Astrocyte (in vitro differentiated cells and primary cell): ENCODE measurements around the gene ELMO2. TPM values are rescaled to one million over a fixed set of nuclear protein-coding genes. Genes with fewer than 3 reads are reported as not detected.

ENCODE experiments used
- DNase-seq: peaks from one replicate; pipeline ENCODE4 v3.0.0-alpha.2; 2010; ENCODE audit warnings: low read depth
- FAIRE-seq: peaks from 2 replicates; lab custom pipeline; 2011; peaks lifted over from hg19 to GRCh38; lab: Jason Lieb, UNC
- H2AFZ ChIP-seq: 2 replicates; pipeline ENCODE4 v1.6.0; 2012; ENCODE audit warnings: low read depth, low read length, inconsistent platforms
- H3K27ac ChIP-seq: 2 replicates; pipeline ENCODE4 v1.5.1; 2011; ENCODE audit warnings: low read depth, low read length, inconsistent platforms
- H3K27me3 ChIP-seq: 2 replicates; pipeline ENCODE4 v1.6.0; 2011; ENCODE audit warnings: low read length, inconsistent platforms; ENCODE audit not compliant: insufficient read depth
- H3K36me3 ChIP-seq: 2 replicates; pipeline ENCODE4 v1.5.1; 2011; ENCODE audit warnings: low read length, inconsistent platforms; ENCODE audit not compliant: insufficient read depth
- H3K4me1 ChIP-seq: 2 replicates; pipeline ENCODE4 v1.5.1; 2011; ENCODE audit warnings: low read length, inconsistent platforms; ENCODE audit not compliant: insufficient read depth
- H3K4me2 ChIP-seq: 2 replicates; pipeline ENCODE4 v1.6.0; 2012; ENCODE audit warnings: low read length, inconsistent platforms
- H3K4me3 ChIP-seq: 2 replicates; pipeline ENCODE4 v1.5.1; 2011; ENCODE audit warnings: low read depth, mild to moderate bottlenecking, low read length, inconsistent platforms; ENCODE audit not compliant: insufficient read depth
- H3K79me2 ChIP-seq: 2 replicates; pipeline ENCODE4 v1.6.0; 2012; ENCODE audit warnings: mild to moderate bottlenecking, low read length, inconsistent platforms; ENCODE audit not compliant: insufficient read depth
- H3K9ac ChIP-seq: 2 replicates; pipeline ENCODE4 v1.6.0; 2012; ENCODE audit warnings: mild to moderate bottlenecking, low read length, inconsistent platforms
- H3K9me3 ChIP-seq: 2 replicates; pipeline ENCODE4 v1.5.1; 2012; ENCODE audit warnings: low read depth, mild to moderate bottlenecking, low read length, inconsistent platforms; ENCODE audit not compliant: insufficient read depth
- H4K20me1 ChIP-seq: 2 replicates; pipeline ENCODE4 v1.6.0; 2012; ENCODE audit warnings: low read length, inconsistent platforms; ENCODE audit not compliant: insufficient read depth
- H3K27ac Mint-ChIP-seq: one replicate; pipeline ENCODE4 v1.8.0; 2021; ENCODE audit warnings: mild to moderate bottlenecking, mixed read lengths; ENCODE audit not compliant: unreplicated experiment
- H3K27me3 Mint-ChIP-seq: one replicate; pipeline ENCODE4 v1.8.0; 2021; ENCODE audit warnings: low read depth, mixed read lengths; ENCODE audit not compliant: unreplicated experiment
- H3K36me3 Mint-ChIP-seq: one replicate; pipeline ENCODE4 v1.8.0; 2021; ENCODE audit warnings: low read depth, mixed read lengths; ENCODE audit not compliant: unreplicated experiment
- H3K4me1 Mint-ChIP-seq: one replicate; pipeline ENCODE4 v1.8.0; 2021; ENCODE audit warnings: low read depth, mixed read lengths; ENCODE audit not compliant: unreplicated experiment
- H3K4me3 Mint-ChIP-seq: one replicate; pipeline ENCODE4 v1.8.0; 2021; ENCODE audit warnings: mild to moderate bottlenecking, moderate library complexity, mixed read lengths; ENCODE audit not compliant: unreplicated experiment
- H3K9me3 Mint-ChIP-seq: one replicate; pipeline ENCODE4 v1.8.0; 2021; ENCODE audit warnings: mild to moderate bottlenecking, mixed read lengths; ENCODE audit not compliant: unreplicated experiment
- CTCF ChIP-seq: IDR thresholded peaks from 2 replicates; pipeline ENCODE4 v1.5.1; 2011; ENCODE audit warnings: low read depth, mild to moderate bottlenecking, inconsistent platforms, low read length, moderate library complexity; ENCODE audit not compliant: insufficient read depth
- EZH2 ChIP-seq: IDR thresholded peaks from 2 replicates; pipeline ENCODE4 v1.6.1; 2012; ENCODE audit warnings: mild to moderate bottlenecking, low read length, inconsistent platforms; ENCODE audit not compliant: insufficient read depth
- total RNA-seq: library from RNA; stranded (reverse); gene quantifications from 2 replicates; pipeline ENCODE4 v1.2.1, GENCODE V29; 2021

ELMO2 gene
- total RNA-seq, 1 donor from 2014 or later: 53.4 TPM

GRCh38 chr20:46330831-46331371 lies 75.5 kb downstream of the ELMO2 start:
- no peak overlapping the region for H3K4me3 ChIP-seq
- no peak overlapping the region for H3K27ac ChIP-seq
- H3K4me1 ChIP-seq: no peaks in the 10 kb centered on the region
- H3K4me2 ChIP-seq: no peak overlapping the region
- Mint-ChIP-seq H3K4me3 (no peak overlapping the region), H3K4me1 (no peaks in the 10 kb centered on the region), H3K27ac (no peak overlapping the region), H3K9me3 (no peaks in the 10 kb centered on the region), H3K36me3 (no peaks in the 10 kb centered on the region), H3K27me3 (peaks cover 59% of the 10 kb centered on the region)
- no peaks in the 10 kb centered on the region for H3K36me3 ChIP-seq
- no peaks in the 10 kb centered on the region for H3K9me3 ChIP-seq
- H3K79me2 ChIP-seq: no peaks in the 10 kb centered on the region
- H3K27me3 ChIP-seq: peaks cover 33% of the 10 kb centered on the region
- TF ChIP-seq EZH2 (no peak), CTCF (no peak)
- DNase-seq (no peak), FAIRE-seq (no peak)
- H3K9ac ChIP-seq: no peak overlapping the region
- H2AFZ ChIP-seq: no peak overlapping the region
- H4K20me1 ChIP-seq: no peaks in the 10 kb centered on the region

GRCh38 chr20:46330072-46330763 lies 76.2 kb downstream of the ELMO2 start:
- H3K36me3 ChIP-seq: no peaks in the 10 kb centered on the region
- peaks cover 58% of the 10 kb centered on the region for H3K27me3 Mint-ChIP-seq
- no peak overlapping the region for H3K27ac Mint-ChIP-seq
- no peak overlapping the region for H3K4me3 ChIP-seq
- TF ChIP-seq CTCF: no peak
- no peak for TF ChIP-seq EZH2
- DNase-seq (no peak), FAIRE-seq (no peak)
- H4K20me1 ChIP-seq: no peaks in the 10 kb centered on the region
- H3K36me3 Mint-ChIP-seq: no peaks in the 10 kb centered on the region
- no peaks in the 10 kb centered on the region for H3K4me1 ChIP-seq
- H3K9me3 ChIP-seq: no peaks in the 10 kb centered on the region
- no peak overlapping the region for H3K4me2 ChIP-seq
- no peak overlapping the region for H3K27ac ChIP-seq
- no peaks in the 10 kb centered on the region for H3K79me2 ChIP-seq
- peaks cover 35% of the 10 kb centered on the region for H3K27me3 ChIP-seq
- H2AFZ ChIP-seq: no peak overlapping the region
- H3K4me3 Mint-ChIP-seq: no peak overlapping the region
- no peak overlapping the region for H3K9ac ChIP-seq
- H3K9me3 Mint-ChIP-seq: no peaks in the 10 kb centered on the region
- no peaks in the 10 kb centered on the region for H3K4me1 Mint-ChIP-seq

GRCh38 chr20:46328200-46328882 lies 78.1 kb downstream of the ELMO2 start:
- no peak overlapping the region for H3K9ac ChIP-seq
- H4K20me1 ChIP-seq: no peaks in the 10 kb centered on the region
- no peak overlapping the region for H3K27ac Mint-ChIP-seq
- H3K27ac ChIP-seq: no peak overlapping the region
- H3K36me3 Mint-ChIP-seq: no peaks in the 10 kb centered on the region
- H3K9me3 Mint-ChIP-seq: no peaks in the 10 kb centered on the region
- TF ChIP-seq CTCF (no peak), EZH2 (no peak)
- H3K4me3 Mint-ChIP-seq: no peak overlapping the region
- no peak overlapping the region for H3K4me3 ChIP-seq
- H3K36me3 ChIP-seq: no peaks in the 10 kb centered on the region
- FAIRE-seq (no peak), DNase-seq (no peak)
- no peaks in the 10 kb centered on the region for H3K4me1 Mint-ChIP-seq
- peaks cover 27% of the 10 kb centered on the region for H3K27me3 ChIP-seq
- H3K4me1 ChIP-seq: no peaks in the 10 kb centered on the region
- H3K79me2 ChIP-seq: no peaks in the 10 kb centered on the region
- H2AFZ ChIP-seq: no peak overlapping the region
- H3K27me3 Mint-ChIP-seq: peaks cover 52% of the 10 kb centered on the region
- no peak overlapping the region for H3K4me2 ChIP-seq
- H3K9me3 ChIP-seq: no peaks in the 10 kb centered on the region
